GM12875 (cell line): ENCODE measurements around the gene PDXP.

Experiments used
- H3K4me3 ChIP-seq: one replicate; pipeline ENCODE4 v1.5.1; 2011; ENCODE audit warnings: low read depth, low read length, control low read depth
- CTCF ChIP-seq: IDR thresholded peaks from 2 replicates; pipeline ENCODE4 v1.5.1; 2011; ENCODE audit warnings: low read depth, mild to moderate bottlenecking, control low read depth, inconsistent platforms, low read length, moderate library complexity, borderline replicate concordance; ENCODE audit not compliant: insufficient read depth

Gene PDXP

GRCh38 chr22:37624017-37624365, 34.5 kb upstream of the PDXP start:
- no peak for TF ChIP-seq CTCF
- no peak overlapping the region for H3K4me3 ChIP-seq

- no peak overlapping the region for H3K4me3 ChIP-seq
- no peak for TF ChIP-seq CTCF
Observed at GRCh38 chr22:37624876-37625275, 33.6 kb upstream of the PDXP start.

GRCh38 chr22:37625737-37626136, 32.8 kb upstream of the PDXP start:
- no peak for TF ChIP-seq CTCF
- no peak overlapping the region for H3K4me3 ChIP-seq

GRCh38 chr22:37626144-37626543, 32.4 kb upstream of the PDXP start:
- no peak for TF ChIP-seq CTCF
- H3K4me3 ChIP-seq: no peak overlapping the region

GRCh38 chr22:37626556-37627075, 31.9 kb upstream of the PDXP start:
- no peak overlapping the region for H3K4me3 ChIP-seq
- TF ChIP-seq CTCF: no peak

GRCh38 chr22:37627121-37627520, 31.4 kb upstream of the PDXP start:
- no peak for TF ChIP-seq CTCF
- H3K4me3 ChIP-seq: no peak overlapping the region

GRCh38 chr22:37627545-37627944, 31.0 kb upstream of the PDXP start:
- H3K4me3 ChIP-seq: no peak overlapping the region
- no peak for TF ChIP-seq CTCF
